ENCODE results near the gene REX1BD. TPM values are rescaled to one million over a fixed set of nuclear protein-coding genes. Genes with fewer than 3 reads are reported as not detected.

Gene REX1BD
- total and polyA plus RNA-seq, 2 of the 13 experiments (the other 11 are each of a cell fraction or from before 2014, with no cell fraction given): 7.5 to 25.4 TPM

DNA sequence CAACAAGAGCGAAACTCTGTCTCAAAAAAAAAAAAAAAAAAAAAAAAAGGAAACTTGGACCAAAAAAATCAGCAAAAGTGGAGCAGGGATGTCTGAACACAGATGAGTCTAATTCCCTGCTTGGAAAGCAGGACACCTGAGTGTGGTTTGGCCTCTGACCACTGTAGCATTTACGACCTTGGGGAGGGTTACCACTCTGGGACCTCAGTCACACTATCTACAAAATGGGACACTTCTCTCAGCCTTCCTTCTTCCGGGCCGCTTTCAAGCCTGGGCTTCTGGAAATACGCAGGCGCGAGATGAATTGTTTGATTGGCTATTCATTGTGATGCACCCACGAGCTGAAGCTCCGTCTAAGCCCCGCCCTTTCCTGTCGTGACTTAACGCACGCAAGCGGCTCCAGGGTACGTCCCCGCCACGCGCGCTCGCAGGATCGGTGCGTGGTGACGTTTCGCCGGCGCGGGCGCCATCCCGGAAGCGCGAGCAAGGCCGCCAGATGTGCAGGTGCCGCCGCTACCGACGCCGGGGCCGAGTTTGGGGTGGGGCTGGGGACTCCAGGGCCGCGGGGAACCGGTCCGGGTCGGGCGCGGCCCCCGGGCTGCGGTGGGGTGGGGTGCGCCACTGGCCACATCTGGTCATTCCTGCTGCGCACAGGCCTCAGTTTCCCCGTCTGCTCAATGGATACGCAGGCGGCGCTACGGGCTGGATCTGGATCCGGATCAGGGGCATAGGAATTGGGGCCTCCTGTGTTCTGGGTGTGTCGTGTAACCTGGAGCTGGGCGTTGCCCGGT lies 31.0 kb upstream of the REX1BD start, which contains the start of gene KXD1 (continued):
- peak; percentile 79; the same call in 1 of the 3 replicates for TF ChIP-seq MXI1 (IDR thresholded peaks at IDR 0.05; ENCODE audit: borderline replicate concordance, low read depth, low read length)
- TF ChIP-seq, protein P1, sequence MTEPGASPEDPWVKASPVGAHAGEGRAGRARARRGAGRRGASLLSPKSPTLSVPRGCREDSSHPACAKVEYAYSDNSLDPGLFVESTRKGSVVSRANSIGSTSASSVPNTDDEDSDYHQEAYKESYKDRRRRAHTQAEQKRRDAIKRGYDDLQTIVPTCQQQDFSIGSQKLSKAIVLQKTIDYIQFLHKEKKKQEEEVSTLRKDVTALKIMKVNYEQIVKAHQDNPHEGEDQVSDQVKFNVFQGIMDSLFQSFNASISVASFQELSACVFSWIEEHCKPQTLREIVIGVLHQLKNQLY (CRISPR knock-in tag; IDR thresholded peaks at IDR 0.05): no peak
- TF ChIP-seq TARDBP (CRISPR knock-in tag; IDR thresholded peaks at IDR 0.05): peak; percentile 59; the same call in 1 of the 2 replicates
- TF ChIP-seq, protein P2, sequence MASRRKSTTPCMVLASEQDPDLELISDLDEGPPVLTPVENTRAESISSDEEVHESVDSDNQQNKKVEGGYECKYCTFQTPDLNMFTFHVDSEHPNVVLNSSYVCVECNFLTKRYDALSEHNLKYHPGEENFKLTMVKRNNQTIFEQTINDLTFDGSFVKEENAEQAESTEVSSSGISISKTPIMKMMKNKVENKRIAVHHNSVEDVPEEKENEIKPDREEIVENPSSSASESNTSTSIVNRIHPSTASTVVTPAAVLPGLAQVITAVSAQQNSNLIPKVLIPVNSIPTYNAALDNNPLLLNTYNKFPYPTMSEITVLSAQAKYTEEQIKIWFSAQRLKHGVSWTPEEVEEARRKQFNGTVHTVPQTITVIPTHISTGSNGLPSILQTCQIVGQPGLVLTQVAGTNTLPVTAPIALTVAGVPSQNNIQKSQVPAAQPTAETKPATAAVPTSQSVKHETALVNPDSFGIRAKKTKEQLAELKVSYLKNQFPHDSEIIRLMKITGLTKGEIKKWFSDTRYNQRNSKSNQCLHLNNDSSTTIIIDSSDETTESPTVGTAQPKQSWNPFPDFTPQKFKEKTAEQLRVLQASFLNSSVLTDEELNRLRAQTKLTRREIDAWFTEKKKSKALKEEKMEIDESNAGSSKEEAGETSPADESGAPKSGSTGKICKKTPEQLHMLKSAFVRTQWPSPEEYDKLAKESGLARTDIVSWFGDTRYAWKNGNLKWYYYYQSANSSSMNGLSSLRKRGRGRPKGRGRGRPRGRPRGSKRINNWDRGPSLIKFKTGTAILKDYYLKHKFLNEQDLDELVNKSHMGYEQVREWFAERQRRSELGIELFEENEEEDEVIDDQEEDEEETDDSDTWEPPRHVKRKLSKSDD (CRISPR knock-in tag; IDR thresholded peaks at IDR 0.05; ENCODE audit: low read depth): peak; percentile 55; the same call in 1 of the 2 replicates
- TF ChIP-seq, protein P3, sequence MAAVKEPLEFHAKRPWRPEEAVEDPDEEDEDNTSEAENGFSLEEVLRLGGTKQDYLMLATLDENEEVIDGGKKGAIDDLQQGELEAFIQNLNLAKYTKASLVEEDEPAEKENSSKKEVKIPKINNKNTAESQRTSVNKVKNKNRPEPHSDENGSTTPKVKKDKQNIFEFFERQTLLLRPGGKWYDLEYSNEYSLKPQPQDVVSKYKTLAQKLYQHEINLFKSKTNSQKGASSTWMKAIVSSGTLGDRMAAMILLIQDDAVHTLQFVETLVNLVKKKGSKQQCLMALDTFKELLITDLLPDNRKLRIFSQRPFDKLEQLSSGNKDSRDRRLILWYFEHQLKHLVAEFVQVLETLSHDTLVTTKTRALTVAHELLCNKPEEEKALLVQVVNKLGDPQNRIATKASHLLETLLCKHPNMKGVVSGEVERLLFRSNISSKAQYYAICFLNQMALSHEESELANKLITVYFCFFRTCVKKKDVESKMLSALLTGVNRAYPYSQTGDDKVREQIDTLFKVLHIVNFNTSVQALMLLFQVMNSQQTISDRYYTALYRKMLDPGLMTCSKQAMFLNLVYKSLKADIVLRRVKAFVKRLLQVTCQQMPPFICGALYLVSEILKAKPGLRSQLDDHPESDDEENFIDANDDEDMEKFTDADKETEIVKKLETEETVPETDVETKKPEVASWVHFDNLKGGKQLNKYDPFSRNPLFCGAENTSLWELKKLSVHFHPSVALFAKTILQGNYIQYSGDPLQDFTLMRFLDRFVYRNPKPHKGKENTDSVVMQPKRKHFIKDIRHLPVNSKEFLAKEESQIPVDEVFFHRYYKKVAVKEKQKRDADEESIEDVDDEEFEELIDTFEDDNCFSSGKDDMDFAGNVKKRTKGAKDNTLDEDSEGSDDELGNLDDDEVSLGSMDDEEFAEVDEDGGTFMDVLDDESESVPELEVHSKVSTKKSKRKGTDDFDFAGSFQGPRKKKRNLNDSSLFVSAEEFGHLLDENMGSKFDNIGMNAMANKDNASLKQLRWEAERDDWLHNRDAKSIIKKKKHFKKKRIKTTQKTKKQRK (IDR thresholded peaks at IDR 0.05; ENCODE audit: low read length): no peak
- TF ChIP-seq, protein P4, sequence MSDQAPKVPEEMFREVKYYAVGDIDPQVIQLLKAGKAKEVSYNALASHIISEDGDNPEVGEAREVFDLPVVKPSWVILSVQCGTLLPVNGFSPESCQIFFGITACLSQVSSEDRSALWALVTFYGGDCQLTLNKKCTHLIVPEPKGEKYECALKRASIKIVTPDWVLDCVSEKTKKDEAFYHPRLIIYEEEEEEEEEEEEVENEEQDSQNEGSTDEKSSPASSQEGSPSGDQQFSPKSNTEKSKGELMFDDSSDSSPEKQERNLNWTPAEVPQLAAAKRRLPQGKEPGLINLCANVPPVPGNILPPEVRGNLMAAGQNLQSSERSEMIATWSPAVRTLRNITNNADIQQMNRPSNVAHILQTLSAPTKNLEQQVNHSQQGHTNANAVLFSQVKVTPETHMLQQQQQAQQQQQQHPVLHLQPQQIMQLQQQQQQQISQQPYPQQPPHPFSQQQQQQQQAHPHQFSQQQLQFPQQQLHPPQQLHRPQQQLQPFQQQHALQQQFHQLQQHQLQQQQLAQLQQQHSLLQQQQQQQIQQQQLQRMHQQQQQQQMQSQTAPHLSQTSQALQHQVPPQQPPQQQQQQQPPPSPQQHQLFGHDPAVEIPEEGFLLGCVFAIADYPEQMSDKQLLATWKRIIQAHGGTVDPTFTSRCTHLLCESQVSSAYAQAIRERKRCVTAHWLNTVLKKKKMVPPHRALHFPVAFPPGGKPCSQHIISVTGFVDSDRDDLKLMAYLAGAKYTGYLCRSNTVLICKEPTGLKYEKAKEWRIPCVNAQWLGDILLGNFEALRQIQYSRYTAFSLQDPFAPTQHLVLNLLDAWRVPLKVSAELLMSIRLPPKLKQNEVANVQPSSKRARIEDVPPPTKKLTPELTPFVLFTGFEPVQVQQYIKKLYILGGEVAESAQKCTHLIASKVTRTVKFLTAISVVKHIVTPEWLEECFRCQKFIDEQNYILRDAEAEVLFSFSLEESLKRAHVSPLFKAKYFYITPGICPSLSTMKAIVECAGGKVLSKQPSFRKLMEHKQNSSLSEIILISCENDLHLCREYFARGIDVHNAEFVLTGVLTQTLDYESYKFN (CRISPR knock-in tag; conservative IDR thresholded peaks at IDR 0.05): 0 out of 2 replicates have a peak, but pooled peaks have one; percentile 36
- no peak for TF ChIP-seq MIXL1 (CRISPR knock-in tag; IDR thresholded peaks at IDR 0.05)
- TF ChIP-seq NFKBIZ (CRISPR knock-in tag; IDR thresholded peaks at IDR 0.05): no peak
- TF ChIP-seq, protein P5, sequence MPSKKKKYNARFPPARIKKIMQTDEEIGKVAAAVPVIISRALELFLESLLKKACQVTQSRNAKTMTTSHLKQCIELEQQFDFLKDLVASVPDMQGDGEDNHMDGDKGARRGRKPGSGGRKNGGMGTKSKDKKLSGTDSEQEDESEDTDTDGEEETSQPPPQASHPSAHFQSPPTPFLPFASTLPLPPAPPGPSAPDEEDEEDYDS (CRISPR knock-in tag; IDR thresholded peaks at IDR 0.05): peak; percentile 80
- TF ChIP-seq, protein P6, sequence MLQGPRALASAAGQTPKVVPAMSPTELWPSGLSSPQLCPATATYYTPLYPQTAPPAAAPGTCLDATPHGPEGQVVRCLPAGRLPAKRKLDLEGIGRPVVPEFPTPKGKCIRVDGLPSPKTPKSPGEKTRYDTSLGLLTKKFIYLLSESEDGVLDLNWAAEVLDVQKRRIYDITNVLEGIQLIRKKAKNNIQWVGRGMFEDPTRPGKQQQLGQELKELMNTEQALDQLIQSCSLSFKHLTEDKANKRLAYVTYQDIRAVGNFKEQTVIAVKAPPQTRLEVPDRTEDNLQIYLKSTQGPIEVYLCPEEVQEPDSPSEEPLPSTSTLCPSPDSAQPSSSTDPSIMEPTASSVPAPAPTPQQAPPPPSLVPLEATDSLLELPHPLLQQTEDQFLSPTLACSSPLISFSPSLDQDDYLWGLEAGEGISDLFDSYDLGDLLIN (CRISPR knock-in tag; IDR thresholded peaks at IDR 0.05; ENCODE audit: borderline replicate concordance): no peak
- peak; percentile 88 for TF ChIP-seq MYC (CRISPR knock-in tag; IDR thresholded peaks at IDR 0.05; ENCODE audit: borderline replicate concordance)
- TF ChIP-seq ZNF589 (CRISPR knock-in tag; conservative IDR thresholded peaks at IDR 0.05): 0 out of 2 replicates have a peak, but pooled peaks have one; percentile 44
- TF ChIP-seq, protein P7, sequence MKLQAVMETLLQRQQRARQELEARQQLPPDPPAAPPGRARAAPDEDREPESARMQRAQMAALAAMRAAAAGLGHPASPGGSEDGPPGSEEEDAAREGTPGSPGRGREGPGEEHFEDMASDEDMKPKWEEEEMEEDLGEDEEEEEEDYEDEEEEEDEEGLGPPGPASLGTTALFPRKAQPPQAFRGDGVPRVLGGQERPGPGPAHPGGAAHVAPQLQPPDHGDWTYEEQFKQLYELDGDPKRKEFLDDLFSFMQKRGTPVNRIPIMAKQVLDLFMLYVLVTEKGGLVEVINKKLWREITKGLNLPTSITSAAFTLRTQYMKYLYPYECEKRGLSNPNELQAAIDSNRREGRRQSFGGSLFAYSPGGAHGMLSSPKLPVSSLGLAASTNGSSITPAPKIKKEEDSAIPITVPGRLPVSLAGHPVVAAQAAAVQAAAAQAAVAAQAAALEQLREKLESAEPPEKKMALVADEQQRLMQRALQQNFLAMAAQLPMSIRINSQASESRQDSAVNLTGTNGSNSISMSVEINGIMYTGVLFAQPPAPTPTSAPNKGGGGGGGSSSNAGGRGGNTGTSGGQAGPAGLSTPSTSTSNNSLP (IDR thresholded peaks at IDR 0.05; ENCODE audit: low read depth, low read length): 0 out of 2 replicates have a peak, but pooled peaks have one; percentile 34
